GM12878 (cell line): ENCODE data around the gene CDC27. TPM values are rescaled to one million over a fixed set of nuclear protein-coding genes. Genes with fewer than 3 reads are reported as not detected.
A peak's percentile ranks its signal among the peaks of the same experiment; 100 is the strongest.

ENCODE experiments used
- ATAC-seq: fragments of 200-7000 bp; cut with Tn5 transposase; 3 replicates; pipeline ENCODE4 v1.9.1; 2020; ENCODE audit warnings: mild to moderate bottlenecking, moderate library complexity
- BruUV-seq: library from RNA; stranded (reverse); fragments of 400-500 nt; replicated peaks from 2 replicates; lab custom pipeline; 2021; lab: Mats Ljungman, UMichigan
- CTCF ChIA-PET: fragments of 300-600 bp; sonication (Branson Sonifier 250); formaldehyde crosslinking; extraction: SDS; loops from one replicate; lab custom pipeline; 2021; ENCODE audit warnings: inconsistent platforms; lab: Yijun Ruan, JAX
- POLR2A ChIA-PET: fragments of 350-600 bp; formaldehyde crosslinking; extraction: SDS; loops from one replicate; lab custom pipeline; 2021; ENCODE audit warnings: inconsistent platforms; lab: Charles Lee
- RAD21 ChIA-PET: fragments of 300-600 bp; sonication (Branson Sonifier 250); formaldehyde crosslinking; loops from one replicate; lab custom pipeline; 2023; ENCODE audit warnings: antibody characterized with exemption; ENCODE audit not compliant: unreplicated experiment; lab: Charles Lee
- SMC1A ChIA-PET: fragments of 300-600 bp; sonication (Branson Sonifier 250); formaldehyde crosslinking; loops from one replicate; lab custom pipeline; 2023; ENCODE audit not compliant: unreplicated experiment, uncharacterized antibody; lab: Charles Lee
- DNase-seq: peaks from one replicate; pipeline ENCODE4 v3.0.0-alpha.2; 2011; ENCODE audit warnings: low read depth, low spot score
- FAIRE-seq: peaks from 3 replicates; lab custom pipeline; 2011; peaks lifted over from hg19 to GRCh38; lab: Jason Lieb, UNC
- H2AFZ ChIP-seq: 2 replicates; pipeline ENCODE4 v1.6.0; 2011; ENCODE audit warnings: low read depth, low read length, control low read depth; ENCODE audit not compliant: control insufficient read depth
- H3K27ac ChIP-seq: 2 replicates; pipeline ENCODE4 v1.5.1; 2011; ENCODE audit warnings: control low read depth; ENCODE audit not compliant: control insufficient read depth, insufficient read depth
- H3K27me3 ChIP-seq, 2 experiments: replicated peaks in 1 of 2; 2 replicates each; pipeline versions ENCODE4 v1.6.0 to v1.6.1; 2011; ENCODE audit warnings: low read length in 1 of 2; ENCODE audit not compliant: control insufficient read depth in 2 of 2, insufficient read depth in 2 of 2
- H3K36me3 ChIP-seq, 2 experiments: 2 replicates each; pipeline ENCODE4 v1.5.1; 2011; ENCODE audit warnings: low read length in 1 of 2; ENCODE audit not compliant: control insufficient read depth in 2 of 2, insufficient read depth in 2 of 2
- H3K4me1 ChIP-seq: 2 replicates; pipeline ENCODE4 v1.6.1; 2011; ENCODE audit warnings: mild to moderate bottlenecking, low read length, moderate library complexity, mixed read lengths; ENCODE audit not compliant: control insufficient read depth, insufficient read depth
- H3K4me2 ChIP-seq: 2 replicates; pipeline ENCODE4 v1.6.0; 2011; ENCODE audit warnings: control low read depth; ENCODE audit not compliant: control insufficient read depth, insufficient read depth
- H3K4me3 ChIP-seq: fragments of 200-600 bp; sonication (generic); 2 replicates; pipeline ENCODE4 v1.5.1; 2016
- H3K79me2 ChIP-seq: 2 replicates; pipeline ENCODE4 v1.6.0; 2011; ENCODE audit warnings: low read length; ENCODE audit not compliant: control insufficient read depth, insufficient read depth
- H3K9ac ChIP-seq: 2 replicates; pipeline ENCODE4 v1.8.0; 2011; ENCODE audit warnings: low read length, control low read depth, mixed read lengths; ENCODE audit not compliant: control insufficient read depth, insufficient read depth
- H3K9me3 ChIP-seq: replicated peaks from 3 replicates; pipeline ENCODE4 v1.5.1; 2011; ENCODE audit warnings: mild to moderate bottlenecking, low read length; ENCODE audit not compliant: control insufficient read depth, insufficient read depth
- H4K20me1 ChIP-seq: 2 replicates; pipeline ENCODE4 v1.6.0; 2011; ENCODE audit not compliant: control insufficient read depth, insufficient read depth
- CBFB ChIP-seq: IDR thresholded peaks from 2 replicates; pipeline ENCODE4 v1.6.1; 2016; ENCODE audit warnings: antibody characterized with exemption, low read depth
- CREB1 ChIP-seq: IDR thresholded peaks from 2 replicates; pipeline ENCODE4 v1.6.1; 2012; ENCODE audit warnings: low read depth, mild to moderate bottlenecking, inconsistent platforms
- CUX1 ChIP-seq: IDR thresholded peaks from 2 replicates; pipeline ENCODE4 v1.6.1; 2012; ENCODE audit warnings: improper control_type of control experiment, low read depth, low read length; ENCODE audit not compliant: insufficient replicate concordance
- EED ChIP-seq: sonication (generic); IDR thresholded peaks from 2 replicates; pipeline ENCODE4 v1.6.1; 2016; ENCODE audit warnings: antibody characterized with exemption, low read depth
- JUNB ChIP-seq: IDR thresholded peaks from 2 replicates; pipeline ENCODE4 v1.6.1; 2016; ENCODE audit warnings: antibody characterized with exemption, mild to moderate bottlenecking
- POU2F2 ChIP-seq: IDR thresholded peaks from 3 replicates; pipeline ENCODE4 v1.6.1; 2011; ENCODE audit warnings: low read depth, mild to moderate bottlenecking, low read length, borderline replicate concordance
- SUPT20H ChIP-seq: IDR thresholded peaks from 2 replicates; pipeline ENCODE4 v1.6.1; 2011; ENCODE audit warnings: low read depth, mild to moderate bottlenecking, low read length, moderate library complexity, borderline replicate concordance; ENCODE audit not compliant: control insufficient read depth
- TCF3 ChIP-seq: IDR thresholded peaks from 2 replicates; pipeline ENCODE4 v1.6.1; 2012; ENCODE audit warnings: low read depth, mild to moderate bottlenecking, low read length, borderline replicate concordance; ENCODE audit not compliant: insufficient read depth
- ZBTB40 ChIP-seq: fragments of 450-650 bp; IDR thresholded peaks from 2 replicates; pipeline ENCODE4 v1.6.1; 2016; ENCODE audit warnings: mild to moderate bottlenecking, moderate library complexity, borderline replicate concordance
- WGBS: methylation state at CpG from one replicate; pipeline ENCODE4 v1.1.6; 2016; ENCODE audit warnings: low lambda C conversion rate; ENCODE audit not compliant: insufficient replicate concordance, insufficient coverage; ENCODE audit errors: missing lambda C conversion rate; 5-methylcytosine and 5-hydroxymethylcytosine counted together
- in situ Hi-C: fragments of 300-500 bp; cut with MboI; formaldehyde crosslinking; loops from 9 replicates; pipeline ENCODE4 v1.14.3; 2018; ENCODE audit warnings: mixed read lengths
- intact Hi-C: fragments of 100-400 bp; cut with micrococcal nuclease; formaldehyde crosslinking; loops from one replicate; pipeline ENCODE4 v1.14.2; 2022; ENCODE audit not compliant: unreplicated experiment
- polyA plus RNA-seq, 11 experiments: library from polyadenylated mRNA; depleted of rRNA in 4 of 11; unstranded in 6 of 11; stranded (reverse) in 5 of 11; fragments of >200 nt; fragmentation: Nextera tagmentation in 4 of 11; fragmentation: Illumina TruSeq in 1 of 11; extraction: Ambion mirVana in 4 of 11; extraction: Trizol in 1 of 11; gene quantifications; 1 replicate in 1 of 11; 2 replicates in 10 of 11; pipeline versions ENCODE4 v1.2.1 to v1.2.3, GENCODE V29; 2011 to 2016; ENCODE audit warnings: inconsistent platforms in 2 of 11, missing spikeins in 2 of 11, low read depth in 1 of 11
- total RNA-seq, 4 experiments: library from RNA; depleted of rRNA in 3 of 4; stranded (reverse); fragments of >200 nt in 3 of 4; fragmentation: Illumina TruSeq in 1 of 4; extraction: Trizol in 1 of 4; gene quantifications; 2 replicates each; pipeline versions ENCODE4 v1.2.1 to v1.2.3, GENCODE V29; 2013 to 2021
- TF ChIP-seq, protein P1 (sequence below): IDR thresholded peaks from 2 replicates; pipeline ENCODE4 v1.6.1; 2011; ENCODE audit warnings: borderline replicate concordance, low read depth, mild to moderate bottlenecking, moderate library complexity, low read length; ENCODE audit not compliant: insufficient read depth, poor library complexity, severe bottlenecking

Gene CDC27
- total and polyA plus RNA-seq, 10 of the 15 experiments (the other 5 are each of a cell fraction or from before 2014, with no cell fraction given): 23.2 to 138 (median 97.8) TPM

GRCh38 chr17:47203984-47204721 is 15.1 kb upstream of the CDC27 start:
- DNase-seq: no peak
- H3K4me1 ChIP-seq: peaks cover 74% of the 10 kb centered on the region
- intact Hi-C loops (loop anchor here (2.0 kb wide), 1 partner anchor 15 kb away; the partner anchor contains the start of gene CDC27), in situ Hi-C loops (no loop called here)
- H3K27ac ChIP-seq: peak overlapping the region; percentile 68
- H2AFZ ChIP-seq: peak overlapping the region; percentile 87
- CTCF ChIA-PET: interaction anchor here (0.7 to 5.9 kb wide), 7 partner anchors 16 to 1017 kb away, joined by 3 to 40 read pairs (median 3); no protein-coding TSS in a partner anchor
- H3K9me3 ChIP-seq: no peaks in the 10 kb centered on the region
- no TSS peak for BruUV-seq
- POLR2A ChIA-PET: interaction anchor here (0.6 to 4.4 kb wide), 11 partner anchors 11 to 107 kb away, joined by 3 to 46 read pairs (median 3); partner anchors contain the start of gene CDC27
- no peaks in the 10 kb centered on the region for H3K27me3 ChIP-seq
- H3K9ac ChIP-seq: peak overlapping the region; percentile 3
- no peak for FAIRE-seq
- WGBS: 7% methylated on average over 6 of the region's 6 CpGs
- RAD21 ChIA-PET: interaction anchor here (0.6 to 4.2 kb wide), 10 partner anchors 12 to 112 kb away, joined by 3 to 21 read pairs (median 7); partner anchors contain the start of gene CDC27
- H3K4me3 ChIP-seq: peak overlapping the region; percentile 11; the same call in 1 of the 2 replicates
- H4K20me1 ChIP-seq: no peaks in the 10 kb centered on the region
- SMC1A ChIA-PET: interaction anchor here (0.8 to 9.3 kb wide), 12 partner anchors 10 to 83 kb away, joined by 3 to 79 read pairs (median 6); partner anchors contain the start of gene CDC27
- peak overlapping the region; percentile 85 for H3K4me2 ChIP-seq
- no peaks in the 10 kb centered on the region for H3K79me2 ChIP-seq
- peak; percentile 44 for ATAC-seq
- H3K36me3 ChIP-seq: no peaks in the 10 kb centered on the region
- TF ChIP-seq ZBTB40: no peak
- TF ChIP-seq, protein P1, sequence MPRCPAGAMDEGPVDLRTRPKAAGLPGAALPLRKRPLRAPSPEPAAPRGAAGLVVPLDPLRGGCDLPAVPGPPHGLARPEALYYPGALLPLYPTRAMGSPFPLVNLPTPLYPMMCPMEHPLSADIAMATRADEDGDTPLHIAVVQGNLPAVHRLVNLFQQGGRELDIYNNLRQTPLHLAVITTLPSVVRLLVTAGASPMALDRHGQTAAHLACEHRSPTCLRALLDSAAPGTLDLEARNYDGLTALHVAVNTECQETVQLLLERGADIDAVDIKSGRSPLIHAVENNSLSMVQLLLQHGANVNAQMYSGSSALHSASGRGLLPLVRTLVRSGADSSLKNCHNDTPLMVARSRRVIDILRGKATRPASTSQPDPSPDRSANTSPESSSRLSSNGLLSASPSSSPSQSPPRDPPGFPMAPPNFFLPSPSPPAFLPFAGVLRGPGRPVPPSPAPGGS: peak; percentile 11
- no peak for TF ChIP-seq POU2F2
- TF ChIP-seq EED: 0 out of 2 replicates have a peak, but pooled peaks have one; percentile 51
- TF ChIP-seq CREB1: no peak
- TF ChIP-seq CBFB: no peak
- no peak for TF ChIP-seq CUX1
- TF ChIP-seq SUPT20H: no peak
- TF ChIP-seq TCF3: 0 out of 2 replicates have a peak, but pooled peaks have one; percentile 47
- peak; percentile 50 for TF ChIP-seq JUNB
